ENCODE data around the gene CRY2. TPM values are rescaled to one million over a fixed set of nuclear protein-coding genes. Genes with fewer than 3 reads are reported as not detected.

Gene CRY2
- total and polyA plus RNA-seq, 2 experiments from 2014 or later = 9.5 to 15.4 TPM

DNA sequence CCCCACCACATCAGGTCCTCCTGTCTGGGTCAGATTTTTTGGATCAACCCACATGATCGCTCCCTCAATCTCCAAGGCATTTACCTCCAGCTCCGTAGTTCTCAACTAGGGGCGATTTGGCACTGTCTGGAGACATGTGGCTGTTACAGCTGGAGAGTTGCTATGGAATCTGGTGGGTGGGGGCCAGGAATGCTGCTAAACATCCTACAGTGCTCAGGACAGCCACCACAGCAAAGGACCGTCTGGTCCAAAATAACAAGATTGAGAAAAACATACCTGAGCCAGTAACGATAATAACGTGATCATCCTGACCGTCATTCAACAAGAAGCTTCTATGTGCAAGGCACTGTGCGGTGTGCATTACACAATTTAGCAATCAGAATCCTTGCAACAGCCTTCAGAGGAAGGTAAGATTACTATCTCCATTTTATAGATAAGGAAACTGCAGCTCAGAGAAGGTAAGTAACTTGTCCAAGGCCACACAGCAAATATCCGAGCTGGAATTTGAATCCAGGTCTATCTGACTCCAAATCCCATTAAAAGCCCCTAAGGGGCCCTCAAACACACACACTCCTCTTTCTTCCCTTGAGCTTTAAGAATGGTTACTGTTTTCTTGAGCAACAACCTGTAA, 14.3 kb upstream of the CRY2 start:
- no peak; the same call in 2 of the 3 replicates for ATAC-seq
- peak; percentile 21 for DNase-seq (ENCODE audit: low spot score)
- Histone ChIP-seq H2AFZ (peak overlapping the region; percentile 66; the same call in 1 of the 2 replicates), H3K27ac (ENCODE audit: low read depth) (no peak overlapping the region), H3F3A (replicated peaks; ENCODE audit: low read depth) (no peaks in the 10 kb centered on the region), H3K9me2 (ENCODE audit: insufficient read depth) (no peaks in the 10 kb centered on the region), H4K20me1 (replicated peaks; ENCODE audit: insufficient read depth) (no peaks in the 10 kb centered on the region), H3K27me3 (ENCODE audit: insufficient read depth) (no peaks in the 10 kb centered on the region), H3K4me2 (no peak overlapping the region), H3K4me1 (ENCODE audit: insufficient read depth) (no peaks in the 10 kb centered on the region), H3K79me2 (replicated peaks; ENCODE audit: insufficient read depth) (no peaks in the 10 kb centered on the region), H3K36me3 (ENCODE audit: insufficient read depth) (no peaks in the 10 kb centered on the region), H3K4me3 (no peak overlapping the region)
- Mint-ChIP-seq H3K27me3 (ENCODE audit: insufficient read depth, low read depth, poor library complexity) (peaks cover 3% of the 10 kb centered on the region), H3K36me3 (ENCODE audit: low read depth) (no peaks in the 10 kb centered on the region; the same call in 2 of the 3 replicates), H3K4me3 (no peak overlapping the region), H3K9me3 (no peaks in the 10 kb centered on the region), H3K27ac (no peak overlapping the region), H3K4me1 (peaks cover 8% of the 10 kb centered on the region; the same call in 2 of the 3 replicates)
- TF ChIP-seq, protein P1, sequence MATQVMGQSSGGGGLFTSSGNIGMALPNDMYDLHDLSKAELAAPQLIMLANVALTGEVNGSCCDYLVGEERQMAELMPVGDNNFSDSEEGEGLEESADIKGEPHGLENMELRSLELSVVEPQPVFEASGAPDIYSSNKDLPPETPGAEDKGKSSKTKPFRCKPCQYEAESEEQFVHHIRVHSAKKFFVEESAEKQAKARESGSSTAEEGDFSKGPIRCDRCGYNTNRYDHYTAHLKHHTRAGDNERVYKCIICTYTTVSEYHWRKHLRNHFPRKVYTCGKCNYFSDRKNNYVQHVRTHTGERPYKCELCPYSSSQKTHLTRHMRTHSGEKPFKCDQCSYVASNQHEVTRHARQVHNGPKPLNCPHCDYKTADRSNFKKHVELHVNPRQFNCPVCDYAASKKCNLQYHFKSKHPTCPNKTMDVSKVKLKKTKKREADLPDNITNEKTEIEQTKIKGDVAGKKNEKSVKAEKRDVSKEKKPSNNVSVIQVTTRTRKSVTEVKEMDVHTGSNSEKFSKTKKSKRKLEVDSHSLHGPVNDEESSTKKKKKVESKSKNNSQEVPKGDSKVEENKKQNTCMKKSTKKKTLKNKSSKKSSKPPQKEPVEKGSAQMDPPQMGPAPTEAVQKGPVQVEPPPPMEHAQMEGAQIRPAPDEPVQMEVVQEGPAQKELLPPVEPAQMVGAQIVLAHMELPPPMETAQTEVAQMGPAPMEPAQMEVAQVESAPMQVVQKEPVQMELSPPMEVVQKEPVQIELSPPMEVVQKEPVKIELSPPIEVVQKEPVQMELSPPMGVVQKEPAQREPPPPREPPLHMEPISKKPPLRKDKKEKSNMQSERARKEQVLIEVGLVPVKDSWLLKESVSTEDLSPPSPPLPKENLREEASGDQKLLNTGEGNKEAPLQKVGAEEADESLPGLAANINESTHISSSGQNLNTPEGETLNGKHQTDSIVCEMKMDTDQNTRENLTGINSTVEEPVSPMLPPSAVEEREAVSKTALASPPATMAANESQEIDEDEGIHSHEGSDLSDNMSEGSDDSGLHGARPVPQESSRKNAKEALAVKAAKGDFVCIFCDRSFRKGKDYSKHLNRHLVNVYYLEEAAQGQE (IDR thresholded peaks at IDR 0.05; ENCODE audit: unreplicated experiment) = no peak
- TF ChIP-seq, protein P2, sequence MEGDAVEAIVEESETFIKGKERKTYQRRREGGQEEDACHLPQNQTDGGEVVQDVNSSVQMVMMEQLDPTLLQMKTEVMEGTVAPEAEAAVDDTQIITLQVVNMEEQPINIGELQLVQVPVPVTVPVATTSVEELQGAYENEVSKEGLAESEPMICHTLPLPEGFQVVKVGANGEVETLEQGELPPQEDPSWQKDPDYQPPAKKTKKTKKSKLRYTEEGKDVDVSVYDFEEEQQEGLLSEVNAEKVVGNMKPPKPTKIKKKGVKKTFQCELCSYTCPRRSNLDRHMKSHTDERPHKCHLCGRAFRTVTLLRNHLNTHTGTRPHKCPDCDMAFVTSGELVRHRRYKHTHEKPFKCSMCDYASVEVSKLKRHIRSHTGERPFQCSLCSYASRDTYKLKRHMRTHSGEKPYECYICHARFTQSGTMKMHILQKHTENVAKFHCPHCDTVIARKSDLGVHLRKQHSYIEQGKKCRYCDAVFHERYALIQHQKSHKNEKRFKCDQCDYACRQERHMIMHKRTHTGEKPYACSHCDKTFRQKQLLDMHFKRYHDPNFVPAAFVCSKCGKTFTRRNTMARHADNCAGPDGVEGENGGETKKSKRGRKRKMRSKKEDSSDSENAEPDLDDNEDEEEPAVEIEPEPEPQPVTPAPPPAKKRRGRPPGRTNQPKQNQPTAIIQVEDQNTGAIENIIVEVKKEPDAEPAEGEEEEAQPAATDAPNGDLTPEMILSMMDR (conservative IDR thresholded peaks at IDR 0.05; ENCODE audit: low read depth in 2 of 2) = no peak
- TF ChIP-seq JUNB (IDR thresholded peaks at IDR 0.05; ENCODE audit: unreplicated experiment) = no peak
- TF ChIP-seq EZH2phosphoT487 (IDR thresholded peaks at IDR 0.05; ENCODE audit: unreplicated experiment) = no peak
- no peak for TF ChIP-seq EZH2 (IDR thresholded peaks at IDR 0.05; ENCODE audit: low read depth, unreplicated experiment)
- TF ChIP-seq ZNF331 (CRISPR knock-in tag; IDR thresholded peaks at IDR 0.05; ENCODE audit: low read depth) = no peak
- no peak for TF ChIP-seq POLR2AphosphoS5 (IDR thresholded peaks at IDR 0.05; ENCODE audit: low read depth)
- TF ChIP-seq, protein P3, sequence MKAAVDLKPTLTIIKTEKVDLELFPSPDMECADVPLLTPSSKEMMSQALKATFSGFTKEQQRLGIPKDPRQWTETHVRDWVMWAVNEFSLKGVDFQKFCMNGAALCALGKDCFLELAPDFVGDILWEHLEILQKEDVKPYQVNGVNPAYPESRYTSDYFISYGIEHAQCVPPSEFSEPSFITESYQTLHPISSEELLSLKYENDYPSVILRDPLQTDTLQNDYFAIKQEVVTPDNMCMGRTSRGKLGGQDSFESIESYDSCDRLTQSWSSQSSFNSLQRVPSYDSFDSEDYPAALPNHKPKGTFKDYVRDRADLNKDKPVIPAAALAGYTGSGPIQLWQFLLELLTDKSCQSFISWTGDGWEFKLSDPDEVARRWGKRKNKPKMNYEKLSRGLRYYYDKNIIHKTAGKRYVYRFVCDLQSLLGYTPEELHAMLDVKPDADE (IDR thresholded peaks at IDR 0.05) = no peak
- no peak for TF ChIP-seq NANOG (IDR thresholded peaks at IDR 0.05; ENCODE audit: borderline replicate concordance)
- TF ChIP-seq CREB1 (CRISPR knock-in tag; IDR thresholded peaks at IDR 0.05; ENCODE audit: low read depth) = no peak
- TF ChIP-seq, protein P4, sequence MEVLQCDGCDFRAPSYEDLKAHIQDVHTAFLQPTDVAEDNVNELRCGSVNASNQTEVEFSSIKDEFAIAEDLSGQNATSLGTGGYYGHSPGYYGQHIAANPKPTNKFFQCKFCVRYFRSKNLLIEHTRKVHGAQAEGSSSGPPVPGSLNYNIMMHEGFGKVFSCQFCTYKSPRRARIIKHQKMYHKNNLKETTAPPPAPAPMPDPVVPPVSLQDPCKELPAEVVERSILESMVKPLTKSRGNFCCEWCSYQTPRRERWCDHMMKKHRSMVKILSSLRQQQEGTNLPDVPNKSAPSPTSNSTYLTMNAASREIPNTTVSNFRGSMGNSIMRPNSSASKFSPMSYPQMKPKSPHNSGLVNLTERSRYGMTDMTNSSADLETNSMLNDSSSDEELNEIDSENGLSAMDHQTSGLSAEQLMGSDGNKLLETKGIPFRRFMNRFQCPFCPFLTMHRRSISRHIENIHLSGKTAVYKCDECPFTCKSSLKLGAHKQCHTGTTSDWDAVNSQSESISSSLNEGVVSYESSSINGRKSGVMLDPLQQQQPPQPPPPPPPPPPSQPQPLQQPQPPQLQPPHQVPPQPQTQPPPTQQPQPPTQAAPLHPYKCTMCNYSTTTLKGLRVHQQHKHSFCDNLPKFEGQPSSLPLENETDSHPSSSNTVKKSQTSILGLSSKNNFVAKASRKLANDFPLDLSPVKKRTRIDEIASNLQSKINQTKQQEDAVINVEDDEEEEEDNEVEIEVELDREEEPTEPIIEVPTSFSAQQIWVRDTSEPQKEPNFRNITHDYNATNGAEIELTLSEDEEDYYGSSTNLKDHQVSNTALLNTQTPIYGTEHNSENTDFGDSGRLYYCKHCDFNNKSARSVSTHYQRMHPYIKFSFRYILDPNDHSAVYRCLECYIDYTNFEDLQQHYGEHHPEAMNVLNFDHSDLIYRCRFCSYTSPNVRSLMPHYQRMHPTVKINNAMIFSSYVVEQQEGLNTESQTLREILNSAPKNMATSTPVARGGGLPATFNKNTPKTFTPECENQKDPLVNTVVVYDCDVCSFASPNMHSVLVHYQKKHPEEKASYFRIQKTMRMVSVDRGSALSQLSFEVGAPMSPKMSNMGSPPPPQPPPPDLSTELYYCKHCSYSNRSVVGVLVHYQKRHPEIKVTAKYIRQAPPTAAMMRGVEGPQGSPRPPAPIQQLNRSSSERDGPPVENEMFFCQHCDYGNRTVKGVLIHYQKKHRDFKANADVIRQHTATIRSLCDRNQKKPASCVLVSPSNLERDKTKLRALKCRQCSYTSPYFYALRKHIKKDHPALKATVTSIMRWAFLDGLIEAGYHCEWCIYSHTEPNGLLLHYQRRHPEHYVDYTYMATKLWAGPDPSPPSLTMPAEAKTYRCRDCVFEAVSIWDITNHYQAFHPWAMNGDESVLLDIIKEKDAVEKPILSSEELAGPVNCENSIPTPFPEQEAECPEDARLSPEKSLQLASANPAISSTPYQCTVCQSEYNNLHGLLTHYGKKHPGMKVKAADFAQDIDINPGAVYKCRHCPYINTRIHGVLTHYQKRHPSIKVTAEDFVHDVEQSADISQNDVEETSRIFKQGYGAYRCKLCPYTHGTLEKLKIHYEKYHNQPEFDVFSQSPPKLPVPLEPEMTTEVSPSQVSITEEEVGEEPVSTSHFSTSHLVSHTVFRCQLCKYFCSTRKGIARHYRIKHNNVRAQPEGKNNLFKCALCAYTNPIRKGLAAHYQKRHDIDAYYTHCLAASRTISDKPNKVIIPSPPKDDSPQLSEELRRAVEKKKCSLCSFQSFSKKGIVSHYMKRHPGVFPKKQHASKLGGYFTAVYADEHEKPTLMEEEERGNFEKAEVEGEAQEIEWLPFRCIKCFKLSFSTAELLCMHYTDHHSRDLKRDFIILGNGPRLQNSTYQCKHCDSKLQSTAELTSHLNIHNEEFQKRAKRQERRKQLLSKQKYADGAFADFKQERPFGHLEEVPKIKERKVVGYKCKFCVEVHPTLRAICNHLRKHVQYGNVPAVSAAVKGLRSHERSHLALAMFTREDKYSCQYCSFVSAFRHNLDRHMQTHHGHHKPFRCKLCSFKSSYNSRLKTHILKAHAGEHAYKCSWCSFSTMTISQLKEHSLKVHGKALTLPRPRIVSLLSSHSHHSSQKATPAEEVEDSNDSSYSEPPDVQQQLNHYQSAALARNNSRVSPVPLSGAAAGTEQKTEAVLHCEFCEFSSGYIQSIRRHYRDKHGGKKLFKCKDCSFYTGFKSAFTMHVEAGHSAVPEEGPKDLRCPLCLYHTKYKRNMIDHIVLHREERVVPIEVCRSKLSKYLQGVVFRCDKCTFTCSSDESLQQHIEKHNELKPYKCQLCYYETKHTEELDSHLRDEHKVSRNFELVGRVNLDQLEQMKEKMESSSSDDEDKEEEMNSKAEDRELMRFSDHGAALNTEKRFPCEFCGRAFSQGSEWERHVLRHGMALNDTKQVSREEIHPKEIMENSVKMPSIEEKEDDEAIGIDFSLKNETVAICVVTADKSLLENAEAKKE (CRISPR knock-in tag; IDR thresholded peaks at IDR 0.05) = no peak
- no peak for TF ChIP-seq ZNF114 (CRISPR knock-in tag; IDR thresholded peaks at IDR 0.05)
- TF ChIP-seq STAT1 (IDR thresholded peaks at IDR 0.05; ENCODE audit: unreplicated experiment) = no peak

Measured in GM23338 (cell line).